H1 (cell line): Measurements from ENCODE around the gene TNNI2. TPM values are rescaled to one million over a fixed set of nuclear protein-coding genes. Genes with fewer than 3 reads are reported as not detected.

Experiments
- BRCA1 ChIP-seq: IDR thresholded peaks from 2 replicates; pipeline ENCODE4 v1.6.1; 2012; ENCODE audit warnings: low read depth, low read length, improper control_type of control experiment
- CEBPB ChIP-seq: IDR thresholded peaks from 2 replicates; pipeline ENCODE4 v1.6.1; 2012; ENCODE audit warnings: low read depth, low read length
- POLR2AphosphoS5 ChIP-seq: IDR thresholded peaks from 2 replicates; pipeline ENCODE4 v1.6.1; 2011; ENCODE audit warnings: low read depth, low read length
- SIX5 ChIP-seq: IDR thresholded peaks from 2 replicates; pipeline ENCODE4 v1.6.1; 2011; ENCODE audit warnings: mild to moderate bottlenecking, low read depth, low read length
- SUZ12 ChIP-seq: fragments of 200-600 bp; sonication (generic); IDR thresholded peaks from 2 replicates; pipeline ENCODE4 v1.6.1; 2012; ENCODE audit warnings: mild to moderate bottlenecking, inconsistent platforms, low read length, moderate library complexity, mixed read lengths
- TCF12 ChIP-seq: IDR thresholded peaks from 2 replicates; pipeline ENCODE4 v1.6.1; 2011; ENCODE audit warnings: low read depth, mild to moderate bottlenecking, low read length
- polyA plus RNA-seq, 7 experiments: library from polyadenylated mRNA; depleted of rRNA in 3 of 7; stranded (reverse) in 5 of 7; unstranded in 2 of 7; fragments of >200 nt in 5 of 7; fragments of 200-250 nt in 2 of 7; gene quantifications; 1 replicate in 5 of 7; 2 replicates in 1 of 7; 4 replicates in 1 of 7; pipeline versions ENCODE4 v1.2.1 to v1.2.3, GENCODE V29; 2011 to 2013; ENCODE audit warnings: missing spikeins in 2 of 7, mixed read lengths in 2 of 7
- total RNA-seq: library from RNA; stranded (reverse); fragmentation: NEBNext Ultra II Directional; extraction: Animal tissue kit (Norgen Biotek cat#: 25700); gene quantifications from 2 replicates; pipeline ENCODE4 v1.2.1, GENCODE V29; 2021

The TNNI2 gene
- total and polyA plus RNA-seq, 2 of the 8 experiments (the other 6 are each of a cell fraction or from before 2014, with no cell fraction given), result not detected

GRCh38 chr11:1838077-1838425 lies 730 bp upstream of the TNNI2 start (continued):
- TF ChIP-seq SUZ12 (no peak), BRCA1 (no peak), TCF12 (no peak), CEBPB (no peak), SIX5 (no peak), POLR2AphosphoS5 (no peak)
